ENCODE data around the gene TIMD4.

- TF ChIP-seq, protein P1, sequence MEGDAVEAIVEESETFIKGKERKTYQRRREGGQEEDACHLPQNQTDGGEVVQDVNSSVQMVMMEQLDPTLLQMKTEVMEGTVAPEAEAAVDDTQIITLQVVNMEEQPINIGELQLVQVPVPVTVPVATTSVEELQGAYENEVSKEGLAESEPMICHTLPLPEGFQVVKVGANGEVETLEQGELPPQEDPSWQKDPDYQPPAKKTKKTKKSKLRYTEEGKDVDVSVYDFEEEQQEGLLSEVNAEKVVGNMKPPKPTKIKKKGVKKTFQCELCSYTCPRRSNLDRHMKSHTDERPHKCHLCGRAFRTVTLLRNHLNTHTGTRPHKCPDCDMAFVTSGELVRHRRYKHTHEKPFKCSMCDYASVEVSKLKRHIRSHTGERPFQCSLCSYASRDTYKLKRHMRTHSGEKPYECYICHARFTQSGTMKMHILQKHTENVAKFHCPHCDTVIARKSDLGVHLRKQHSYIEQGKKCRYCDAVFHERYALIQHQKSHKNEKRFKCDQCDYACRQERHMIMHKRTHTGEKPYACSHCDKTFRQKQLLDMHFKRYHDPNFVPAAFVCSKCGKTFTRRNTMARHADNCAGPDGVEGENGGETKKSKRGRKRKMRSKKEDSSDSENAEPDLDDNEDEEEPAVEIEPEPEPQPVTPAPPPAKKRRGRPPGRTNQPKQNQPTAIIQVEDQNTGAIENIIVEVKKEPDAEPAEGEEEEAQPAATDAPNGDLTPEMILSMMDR (IDR thresholded peaks at IDR 0.05) = no peak
- TF ChIP-seq POLR2A (IDR thresholded peaks at IDR 0.05) = no peak
Measured at GRCh38 chr5:156906807-156907206, 56.2 kb downstream of the TIMD4 start.
